Caco-2 (cell line): ENCODE measurements around the gene GSK3A. TPM values are rescaled to one million over a fixed set of nuclear protein-coding genes. Genes with fewer than 3 reads are reported as not detected.
"Not testable (repeated sequence)": the region's sequence is repeated elsewhere in the genome, so short reads cannot be mapped to it uniquely, and the experiment has no call there.

Experiments used
- BruUV-seq: library from RNA; stranded (reverse); fragments of 400-500 nt; replicated peaks from 2 replicates; lab custom pipeline; 2021; lab: Mats Ljungman, UMichigan
- CTCF ChIA-PET: fragments of 300-600 bp; sonication (Branson Sonifier 250); formaldehyde crosslinking; loops from one replicate; lab custom pipeline; 2022; ENCODE audit warnings: antibody characterized with exemption; lab: Charles Lee
- POLR2A ChIA-PET: fragments of 300-600 bp; sonication (Branson Sonifier 250); formaldehyde crosslinking; loops from one replicate; lab custom pipeline; 2022; ENCODE audit warnings: antibody characterized with exemption; lab: Charles Lee
- DNase-seq, 2 experiments: peaks; one replicate each; pipeline versions ENCODE4 v3.0.0 to v3.0.0-alpha.2; 2020 to 2022
- H3K27me3 ChIP-seq: replicated peaks from 2 replicates; pipeline ENCODE4 v1.6.0; 2011; ENCODE audit warnings: low read length; ENCODE audit not compliant: control insufficient read depth, insufficient read depth
- H3K36me3 ChIP-seq: 2 replicates; pipeline ENCODE4 v1.5.1; 2011; ENCODE audit warnings: low read length; ENCODE audit not compliant: control insufficient read depth, insufficient read depth
- H3K4me1 ChIP-seq: fragments of 250-450 bp; sonication (Bioruptor Pico); 2 replicates; pipeline ENCODE4 v1.5.1; 2020; ENCODE audit warnings: mild to moderate bottlenecking
- H3K4me3 ChIP-seq: 2 replicates; pipeline ENCODE4 v1.5.1; 2011; ENCODE audit warnings: low read depth, mild to moderate bottlenecking, control low read depth, low read length
- H3K9me3 ChIP-seq: fragments of 250-450 bp; sonication (Bioruptor Pico); 2 replicates; pipeline ENCODE4 v1.5.1; 2020; ENCODE audit warnings: mild to moderate bottlenecking, moderate library complexity
- H3K27ac Mint-ChIP-seq: one replicate; pipeline ENCODE4 v1.8.0; 2022; ENCODE audit warnings: mixed read lengths; ENCODE audit not compliant: unreplicated experiment
- H3K27me3 Mint-ChIP-seq: one replicate; pipeline ENCODE4 v1.8.0; 2022; ENCODE audit warnings: mixed read lengths; ENCODE audit not compliant: insufficient read depth, unreplicated experiment
- H3K36me3 Mint-ChIP-seq: one replicate; pipeline ENCODE4 v1.8.0; 2022; ENCODE audit warnings: mild to moderate bottlenecking, mixed read lengths; ENCODE audit not compliant: insufficient read depth, unreplicated experiment
- H3K4me1 Mint-ChIP-seq: one replicate; pipeline ENCODE4 v1.8.0; 2022; ENCODE audit warnings: low read depth, mixed read lengths; ENCODE audit not compliant: unreplicated experiment
- H3K4me3 Mint-ChIP-seq: one replicate; pipeline ENCODE4 v1.8.0; 2022; ENCODE audit warnings: mild to moderate bottlenecking, moderate library complexity, mixed read lengths; ENCODE audit not compliant: unreplicated experiment
- H3K9me3 Mint-ChIP-seq: one replicate; pipeline ENCODE4 v1.8.0; 2022; ENCODE audit warnings: mixed read lengths; ENCODE audit not compliant: unreplicated experiment
- CTCF ChIP-seq, 2 experiments: fragments of 200-600 bp in 1 of 2; IDR thresholded peaks; 1 replicate in 1 of 2; 2 replicates in 1 of 2; pipeline versions ENCODE4 v1.5.1 to v1.8.0; 2011 to 2022; ENCODE audit warnings: antibody characterized with exemption in 1 of 2, control low read depth in 1 of 2, inconsistent platforms in 1 of 2, low read depth in 1 of 2, low read length in 1 of 2, mild to moderate bottlenecking in 1 of 2, moderate library complexity in 1 of 2; ENCODE audit not compliant: insufficient read depth in 1 of 2, severe bottlenecking in 1 of 2, unreplicated experiment in 1 of 2
- intact Hi-C: fragments of 100-400 bp; cut with micrococcal nuclease; formaldehyde crosslinking; loops from one replicate; pipeline ENCODE4 v1.10.0; 2022; ENCODE audit not compliant: unreplicated experiment
- total RNA-seq: library from RNA; stranded (reverse); gene quantifications from 2 replicates; pipeline ENCODE4 v1.2.3, GENCODE V29; 2022

The GSK3A gene
- total RNA-seq, 1 experiment from 2014 or later: 59.6 TPM

- H3K27ac Mint-ChIP-seq, POLR2A ChIA-PET, H3K27me3 Mint-ChIP-seq, H3K27me3 ChIP-seq, H3K9me3 Mint-ChIP-seq, DNase-seq, intact Hi-C loops, H3K36me3 Mint-ChIP-seq, H3K36me3 ChIP-seq, H3K4me3 ChIP-seq, H3K4me1 Mint-ChIP-seq, CTCF ChIA-PET, H3K4me3 Mint-ChIP-seq, H3K9me3 ChIP-seq, H3K4me1 ChIP-seq, BruUV-seq: not testable (repeated sequence)
Measured at GRCh38 chr19:42266105-42266504, 23.7 kb upstream of the GSK3A start.

GRCh38 chr19:42261763-42262162, 19.4 kb upstream of the GSK3A start:
- ChIA-PET CTCF (no interaction called here), POLR2A (interaction anchor here (0.6 kb wide), 1 partner anchor 68 kb away, joined by 15 read pairs; no protein-coding TSS in a partner anchor)
- TF ChIP-seq CTCF (IDR thresholded peaks at IDR 0.05; ENCODE audit: insufficient read depth in 1 of 2, low read depth in 1 of 2, low read length in 1 of 2, severe bottlenecking in 1 of 2, unreplicated experiment in 1 of 2): no peak
- Histone ChIP-seq H3K4me1 (no peaks in the 10 kb centered on the region), H3K4me3 (no peak overlapping the region), H3K27me3 (no peaks in the 10 kb centered on the region), H3K36me3 (no peaks in the 10 kb centered on the region), H3K9me3 (no peaks in the 10 kb centered on the region)
- intact Hi-C loops: no loop called here
- Mint-ChIP-seq H3K36me3 (no peaks in the 10 kb centered on the region), H3K27ac (no peak overlapping the region), H3K4me3 (no peak overlapping the region), H3K9me3 (no peaks in the 10 kb centered on the region), H3K27me3 (no peaks in the 10 kb centered on the region), H3K4me1 (peaks cover 1% of the 10 kb centered on the region)
- DNase-seq: no peak
- BruUV-seq: no TSS peak

- peaks cover 27% of the 10 kb centered on the region for H3K36me3 Mint-ChIP-seq
- H3K4me1 Mint-ChIP-seq, H3K4me3 Mint-ChIP-seq, H3K27me3 ChIP-seq, H3K9me3 ChIP-seq, DNase-seq, BruUV-seq, H3K9me3 Mint-ChIP-seq, H3K4me1 ChIP-seq, intact Hi-C loops, H3K27me3 Mint-ChIP-seq, H3K4me3 ChIP-seq, H3K36me3 ChIP-seq, H3K27ac Mint-ChIP-seq: not testable (repeated sequence)
- POLR2A ChIA-PET: interaction anchor here (0.5 kb wide), 1 partner anchor 11 kb away, joined by 3 read pairs; the partner anchor contains the start of gene CIC
- CTCF ChIA-PET: interaction anchor here (0.6 kb wide), 1 partner anchor 46 kb away, joined by 3 read pairs; no protein-coding TSS in a partner anchor
Measured at GRCh38 chr19:42257842-42258241, 15.4 kb upstream of the GSK3A start.
